PC-3 (cell line): ENCODE data around the gene ARHGAP12.

Experiments
- EZH2phosphoT487 ChIP-seq: fragments of 300-600 bp; sonication (generic); IDR thresholded peaks from 2 replicates; pipeline ENCODE4 v1.6.1; 2018; ENCODE audit warnings: mild to moderate bottlenecking, antibody characterized with exemption, low read length, borderline replicate concordance
- TF ChIP-seq, protein P1 (sequence below): fragments of 300-600 bp; sonication (generic); conservative IDR thresholded peaks from 2 replicates; pipeline ENCODE4 v1.5.1; 2017; ENCODE audit warnings: antibody characterized with exemption, low read depth, mild to moderate bottlenecking, low read length

DNA sequence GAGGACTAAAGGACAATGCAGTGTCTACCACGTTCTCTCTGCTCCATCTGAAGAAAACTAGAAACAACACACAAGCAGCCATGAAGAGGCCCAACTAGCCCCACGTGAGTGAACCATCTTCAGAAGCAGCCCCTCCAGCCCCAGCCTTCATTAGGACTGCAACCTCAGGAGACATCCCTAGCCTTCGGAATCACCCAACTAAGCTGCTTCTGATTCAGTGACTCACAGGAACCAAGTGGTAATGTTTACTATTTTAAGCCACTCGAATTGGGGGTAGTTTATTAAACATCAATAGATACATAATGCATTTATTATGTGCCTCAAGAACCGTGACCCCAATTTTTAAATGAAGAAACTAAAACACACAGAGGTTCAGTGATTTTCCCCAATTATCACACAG, 22.6 kb downstream of the ARHGAP12 start:
- TF ChIP-seq, protein P1, sequence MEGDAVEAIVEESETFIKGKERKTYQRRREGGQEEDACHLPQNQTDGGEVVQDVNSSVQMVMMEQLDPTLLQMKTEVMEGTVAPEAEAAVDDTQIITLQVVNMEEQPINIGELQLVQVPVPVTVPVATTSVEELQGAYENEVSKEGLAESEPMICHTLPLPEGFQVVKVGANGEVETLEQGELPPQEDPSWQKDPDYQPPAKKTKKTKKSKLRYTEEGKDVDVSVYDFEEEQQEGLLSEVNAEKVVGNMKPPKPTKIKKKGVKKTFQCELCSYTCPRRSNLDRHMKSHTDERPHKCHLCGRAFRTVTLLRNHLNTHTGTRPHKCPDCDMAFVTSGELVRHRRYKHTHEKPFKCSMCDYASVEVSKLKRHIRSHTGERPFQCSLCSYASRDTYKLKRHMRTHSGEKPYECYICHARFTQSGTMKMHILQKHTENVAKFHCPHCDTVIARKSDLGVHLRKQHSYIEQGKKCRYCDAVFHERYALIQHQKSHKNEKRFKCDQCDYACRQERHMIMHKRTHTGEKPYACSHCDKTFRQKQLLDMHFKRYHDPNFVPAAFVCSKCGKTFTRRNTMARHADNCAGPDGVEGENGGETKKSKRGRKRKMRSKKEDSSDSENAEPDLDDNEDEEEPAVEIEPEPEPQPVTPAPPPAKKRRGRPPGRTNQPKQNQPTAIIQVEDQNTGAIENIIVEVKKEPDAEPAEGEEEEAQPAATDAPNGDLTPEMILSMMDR, result no peak
- no peak for TF ChIP-seq EZH2phosphoT487
